ENCODE measurements around the gene AP1S3.

The AP1S3 gene

DNA sequence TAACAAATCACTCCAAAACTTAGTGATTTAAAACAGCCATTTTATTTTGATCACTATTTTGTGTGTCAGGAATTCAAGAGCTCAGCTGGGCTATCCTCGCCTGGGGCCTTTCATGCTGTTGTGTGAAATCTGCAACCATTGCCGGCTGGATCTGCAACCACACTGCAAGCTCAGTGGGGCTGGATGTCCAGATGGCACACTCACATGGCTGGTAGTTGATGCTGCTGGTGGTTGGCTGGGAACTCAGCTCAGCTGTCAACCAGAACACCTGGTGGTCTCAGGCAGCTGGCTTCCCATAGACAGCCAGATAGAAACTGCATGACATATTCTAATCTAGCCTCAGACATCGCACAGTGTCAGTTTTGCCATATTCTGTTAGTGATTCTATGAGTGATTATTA lies 30.6 kb upstream of the AP1S3 start:
- H3K9ac ChIP-seq (ENCODE audit: low read depth, low read length), result no peak overlapping the region
- no peaks in the 10 kb centered on the region for H3K4me1 ChIP-seq (ENCODE audit: control insufficient read depth, insufficient read depth, low read length)
- H3K36me3 ChIP-seq (ENCODE audit: control insufficient read depth, insufficient read depth, low read length), result no peaks in the 10 kb centered on the region
- H3K4me3 ChIP-seq (ENCODE audit: low read depth, low read length), result no peak overlapping the region
- no peak overlapping the region for H3K27ac ChIP-seq (ENCODE audit: low read depth, low read length)
- no peaks in the 10 kb centered on the region for H3K27me3 ChIP-seq (ENCODE audit: control insufficient read depth, insufficient read depth, low read length)
- no peaks in the 10 kb centered on the region for H3K9me3 ChIP-seq (ENCODE audit: control insufficient read depth, insufficient read depth, low read length)

- Histone ChIP-seq H3K36me3 (ENCODE audit: control insufficient read depth, insufficient read depth, low read length) (no peaks in the 10 kb centered on the region), H3K27ac (ENCODE audit: low read depth, low read length) (no peak overlapping the region), H3K4me3 (ENCODE audit: low read depth, low read length) (no peak overlapping the region), H3K9me3 (ENCODE audit: control insufficient read depth, insufficient read depth, low read length) (no peaks in the 10 kb centered on the region), H3K4me1 (ENCODE audit: control insufficient read depth, insufficient read depth, low read length) (no peaks in the 10 kb centered on the region), H3K27me3 (ENCODE audit: control insufficient read depth, insufficient read depth, low read length) (no peaks in the 10 kb centered on the region), H3K9ac (ENCODE audit: low read depth, low read length) (no peak overlapping the region)
Measured at GRCh38 chr2:223865907-223866508, 28.6 kb upstream of the AP1S3 start.

DNA sequence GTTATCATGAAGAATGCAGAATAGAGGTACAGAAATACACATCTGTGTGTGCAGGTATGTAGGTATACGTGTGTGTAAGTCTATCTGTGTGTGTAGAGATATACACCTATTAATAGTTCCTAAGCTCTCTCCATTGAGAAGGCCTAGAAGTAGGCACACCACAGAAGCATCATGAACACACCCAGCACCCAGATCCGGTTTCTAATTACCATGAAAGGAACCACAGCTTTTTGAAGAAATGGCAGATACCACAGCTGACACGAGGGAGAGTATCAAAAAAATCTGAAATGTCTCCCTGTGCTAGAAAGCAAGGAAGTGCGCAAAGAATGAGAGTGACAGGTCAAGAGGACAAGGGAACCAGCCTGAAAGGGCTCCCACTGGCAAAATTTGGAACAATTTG lies 27.7 kb upstream of the AP1S3 start:
- H3K4me3 ChIP-seq (ENCODE audit: low read depth, low read length), result no peak overlapping the region
- no peaks in the 10 kb centered on the region for H3K4me1 ChIP-seq (ENCODE audit: control insufficient read depth, insufficient read depth, low read length)
- no peak overlapping the region for H3K27ac ChIP-seq (ENCODE audit: low read depth, low read length)
- H3K27me3 ChIP-seq (ENCODE audit: control insufficient read depth, insufficient read depth, low read length), result no peaks in the 10 kb centered on the region
- no peak overlapping the region for H3K9ac ChIP-seq (ENCODE audit: low read depth, low read length)
- H3K36me3 ChIP-seq (ENCODE audit: control insufficient read depth, insufficient read depth, low read length), result no peaks in the 10 kb centered on the region
- no peaks in the 10 kb centered on the region for H3K9me3 ChIP-seq (ENCODE audit: control insufficient read depth, insufficient read depth, low read length)

- Histone ChIP-seq H3K27ac (ENCODE audit: low read depth, low read length) (no peak overlapping the region), H3K27me3 (ENCODE audit: control insufficient read depth, insufficient read depth, low read length) (no peaks in the 10 kb centered on the region), H3K4me3 (ENCODE audit: low read depth, low read length) (no peak overlapping the region), H3K9me3 (ENCODE audit: control insufficient read depth, insufficient read depth, low read length) (no peaks in the 10 kb centered on the region), H3K4me1 (ENCODE audit: control insufficient read depth, insufficient read depth, low read length) (no peaks in the 10 kb centered on the region), H3K9ac (ENCODE audit: low read depth, low read length) (no peak overlapping the region), H3K36me3 (ENCODE audit: control insufficient read depth, insufficient read depth, low read length) (no peaks in the 10 kb centered on the region)
Measured at GRCh38 chr2:223863491-223863890, 26.1 kb upstream of the AP1S3 start.

DNA sequence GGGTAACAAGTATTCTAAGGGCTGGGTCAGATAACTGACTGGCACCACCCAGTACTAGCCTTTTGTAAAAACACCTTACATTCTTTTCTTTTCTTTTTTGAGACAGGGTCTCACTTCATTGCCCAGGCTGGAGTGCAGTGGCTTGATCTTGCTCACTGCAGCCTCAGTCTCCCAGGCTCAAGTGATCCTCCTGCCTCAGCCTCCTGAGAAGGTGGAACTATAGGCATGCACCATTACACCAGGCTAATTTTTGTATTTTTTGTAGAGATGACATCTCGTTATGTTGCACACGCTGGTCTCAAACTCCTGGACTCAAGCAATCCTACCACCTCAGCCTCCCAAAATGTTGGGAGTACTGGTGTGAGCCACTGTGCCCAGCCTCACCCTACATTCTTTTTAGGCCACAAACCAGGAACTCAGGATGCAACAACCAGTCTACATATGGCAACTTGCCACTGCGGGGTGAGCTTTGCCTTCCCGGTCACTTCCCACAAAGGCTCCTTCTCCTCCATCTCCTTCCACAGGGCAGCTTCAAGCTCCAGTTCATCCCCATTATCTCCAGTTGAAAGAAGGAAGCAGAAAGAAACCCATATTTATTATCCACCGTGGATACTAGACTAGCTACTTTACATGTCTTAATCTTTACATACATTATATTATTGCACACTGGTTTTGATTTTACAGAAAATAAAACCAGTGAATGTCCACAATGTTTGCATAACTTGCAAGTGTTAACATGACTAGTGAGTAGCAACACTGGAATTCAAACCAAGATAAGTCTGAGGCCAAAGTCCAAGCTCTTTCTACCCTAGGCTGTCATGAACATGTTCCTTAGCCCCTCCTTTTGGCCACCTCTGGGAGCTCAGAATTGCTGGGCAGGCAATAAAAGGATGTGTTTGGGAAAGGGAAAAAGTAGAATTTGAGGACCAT lies 23.7 kb upstream of the AP1S3 start:
- H3K9me3 ChIP-seq (ENCODE audit: control insufficient read depth, insufficient read depth, low read length), result no peaks in the 10 kb centered on the region
- H3K36me3 ChIP-seq (ENCODE audit: control insufficient read depth, insufficient read depth, low read length), result no peaks in the 10 kb centered on the region
- no peak overlapping the region for H3K9ac ChIP-seq (ENCODE audit: low read depth, low read length)
- H3K4me1 ChIP-seq (ENCODE audit: control insufficient read depth, insufficient read depth, low read length), result no peaks in the 10 kb centered on the region
- H3K4me3 ChIP-seq (ENCODE audit: low read depth, low read length), result no peak overlapping the region
- H3K27me3 ChIP-seq (ENCODE audit: control insufficient read depth, insufficient read depth, low read length), result no peaks in the 10 kb centered on the region
- no peak overlapping the region for H3K27ac ChIP-seq (ENCODE audit: low read depth, low read length)

GRCh38 chr2:223859070-223859469 lies 21.7 kb upstream of the AP1S3 start:
- Histone ChIP-seq H3K4me3 (ENCODE audit: low read depth, low read length) (no peak overlapping the region), H3K27ac (ENCODE audit: low read depth, low read length) (no peak overlapping the region), H3K9me3 (ENCODE audit: control insufficient read depth, insufficient read depth, low read length) (no peaks in the 10 kb centered on the region), H3K4me1 (ENCODE audit: control insufficient read depth, insufficient read depth, low read length) (no peaks in the 10 kb centered on the region), H3K27me3 (ENCODE audit: control insufficient read depth, insufficient read depth, low read length) (no peaks in the 10 kb centered on the region), H3K9ac (ENCODE audit: low read depth, low read length) (no peak overlapping the region), H3K36me3 (ENCODE audit: control insufficient read depth, insufficient read depth, low read length) (no peaks in the 10 kb centered on the region)

DNA sequence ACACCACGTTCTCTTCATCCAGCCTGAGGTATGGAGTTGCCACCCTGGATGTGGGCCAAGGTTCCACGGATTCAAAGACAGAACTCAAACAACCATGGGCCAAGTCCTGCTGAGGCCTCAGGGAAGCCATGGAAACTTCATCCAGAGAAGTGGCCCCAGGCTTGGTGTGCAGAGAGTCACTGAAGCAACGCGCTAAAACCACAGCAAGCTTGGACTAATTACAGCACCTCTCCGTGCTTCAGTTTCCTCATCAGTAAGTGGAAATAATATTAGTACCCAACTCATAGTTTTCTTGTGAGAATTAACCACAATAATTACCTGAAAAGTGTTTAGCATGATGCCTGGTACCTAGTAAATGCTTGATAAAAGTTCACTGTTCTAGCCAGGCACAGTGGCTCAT lies 19.2 kb upstream of the AP1S3 start:
- H3K36me3 ChIP-seq (ENCODE audit: control insufficient read depth, insufficient read depth, low read length), result no peaks in the 10 kb centered on the region
- H3K4me1 ChIP-seq (ENCODE audit: control insufficient read depth, insufficient read depth, low read length), result no peaks in the 10 kb centered on the region
- no peak overlapping the region for H3K4me3 ChIP-seq (ENCODE audit: low read depth, low read length)
- no peaks in the 10 kb centered on the region for H3K9me3 ChIP-seq (ENCODE audit: control insufficient read depth, insufficient read depth, low read length)
- H3K27ac ChIP-seq (ENCODE audit: low read depth, low read length), result no peak overlapping the region
- H3K9ac ChIP-seq (ENCODE audit: low read depth, low read length), result no peak overlapping the region
- H3K27me3 ChIP-seq (ENCODE audit: control insufficient read depth, insufficient read depth, low read length), result no peaks in the 10 kb centered on the region

DNA sequence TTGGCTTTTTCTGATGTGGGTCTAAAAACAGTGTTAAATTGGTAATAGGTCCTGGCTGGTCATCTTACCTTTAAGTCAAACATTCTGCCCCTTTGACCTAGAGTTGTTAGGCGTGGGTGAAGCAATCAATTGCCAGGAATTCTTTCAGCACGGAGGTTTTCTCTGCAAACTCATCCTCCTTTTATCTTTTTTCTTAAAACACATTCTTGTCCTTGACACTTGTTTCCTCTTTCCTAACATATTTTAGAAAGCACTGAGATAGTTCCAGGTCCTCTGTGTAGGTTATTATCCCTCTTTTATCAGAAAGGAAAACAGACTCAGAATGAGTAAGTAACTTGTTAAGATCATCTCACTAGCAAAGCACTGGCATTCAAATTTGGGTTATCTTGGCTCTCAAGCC lies 18.6 kb upstream of the AP1S3 start:
- Histone ChIP-seq H3K27me3 (ENCODE audit: control insufficient read depth, insufficient read depth, low read length) (no peaks in the 10 kb centered on the region), H3K9ac (ENCODE audit: low read depth, low read length) (no peak overlapping the region), H3K27ac (ENCODE audit: low read depth, low read length) (no peak overlapping the region), H3K4me3 (ENCODE audit: low read depth, low read length) (no peak overlapping the region), H3K36me3 (ENCODE audit: control insufficient read depth, insufficient read depth, low read length) (no peaks in the 10 kb centered on the region), H3K9me3 (ENCODE audit: control insufficient read depth, insufficient read depth, low read length) (no peaks in the 10 kb centered on the region), H3K4me1 (ENCODE audit: control insufficient read depth, insufficient read depth, low read length) (no peaks in the 10 kb centered on the region)

- Histone ChIP-seq H3K4me1 (ENCODE audit: control insufficient read depth, insufficient read depth, low read length) (no peaks in the 10 kb centered on the region), H3K36me3 (ENCODE audit: control insufficient read depth, insufficient read depth, low read length) (no peaks in the 10 kb centered on the region), H3K4me3 (ENCODE audit: low read depth, low read length) (no peak overlapping the region), H3K27ac (ENCODE audit: low read depth, low read length) (no peak overlapping the region), H3K9me3 (ENCODE audit: control insufficient read depth, insufficient read depth, low read length) (no peaks in the 10 kb centered on the region), H3K9ac (ENCODE audit: low read depth, low read length) (no peak overlapping the region), H3K27me3 (ENCODE audit: control insufficient read depth, insufficient read depth, low read length) (no peaks in the 10 kb centered on the region)
Measured at GRCh38 chr2:223855426-223855825, 18.0 kb upstream of the AP1S3 start.

DNA sequence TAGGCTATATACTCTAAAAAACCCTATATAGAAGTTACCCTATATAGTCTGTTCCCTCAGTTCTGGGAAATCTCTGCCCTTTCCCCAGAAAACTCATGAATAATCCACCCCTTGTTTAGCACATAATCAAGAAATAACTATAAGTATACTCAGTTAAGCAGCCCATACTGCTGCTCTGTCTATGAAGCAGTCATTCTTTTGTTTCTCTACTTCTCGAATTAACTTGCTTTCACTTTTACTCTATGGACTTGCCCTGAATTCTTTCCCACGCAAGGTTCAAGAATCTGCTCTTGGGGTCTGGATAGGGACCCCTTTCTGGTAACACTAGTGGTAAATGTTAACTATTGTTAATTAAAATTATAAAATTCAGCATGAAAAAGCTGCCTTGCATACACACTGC lies 17.4 kb upstream of the AP1S3 start:
- H3K27ac ChIP-seq (ENCODE audit: low read depth, low read length), result no peak overlapping the region
- H3K36me3 ChIP-seq (ENCODE audit: control insufficient read depth, insufficient read depth, low read length), result no peaks in the 10 kb centered on the region
- H3K9me3 ChIP-seq (ENCODE audit: control insufficient read depth, insufficient read depth, low read length), result no peaks in the 10 kb centered on the region
- no peak overlapping the region for H3K4me3 ChIP-seq (ENCODE audit: low read depth, low read length)
- H3K4me1 ChIP-seq (ENCODE audit: control insufficient read depth, insufficient read depth, low read length), result no peaks in the 10 kb centered on the region
- H3K27me3 ChIP-seq (ENCODE audit: control insufficient read depth, insufficient read depth, low read length), result no peaks in the 10 kb centered on the region
- no peak overlapping the region for H3K9ac ChIP-seq (ENCODE audit: low read depth, low read length)

DNA sequence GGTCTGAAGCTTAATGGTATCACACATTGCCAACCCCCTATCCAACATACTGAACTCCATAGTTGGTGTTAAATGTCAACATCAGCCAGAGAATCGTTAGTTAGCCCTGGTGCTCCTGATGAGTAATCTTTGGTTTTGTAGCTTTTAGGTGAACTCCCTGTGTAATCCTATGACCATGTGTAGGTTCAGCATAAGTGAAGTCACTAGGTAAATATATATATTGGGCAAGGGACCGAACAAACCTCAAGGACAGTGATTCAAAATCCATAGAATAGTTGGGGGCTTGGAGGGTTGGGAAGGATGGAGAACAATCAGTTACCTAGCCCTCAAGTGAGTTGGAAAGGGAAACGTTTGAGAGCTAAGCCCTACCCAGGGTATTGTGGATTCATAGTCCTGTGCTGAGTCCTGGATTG lies 16.0 kb upstream of the AP1S3 start:
- Histone ChIP-seq H3K4me1 (ENCODE audit: control insufficient read depth, insufficient read depth, low read length) (no peaks in the 10 kb centered on the region), H3K4me3 (ENCODE audit: low read depth, low read length) (no peak overlapping the region), H3K27me3 (ENCODE audit: control insufficient read depth, insufficient read depth, low read length) (no peaks in the 10 kb centered on the region), H3K27ac (ENCODE audit: low read depth, low read length) (no peak overlapping the region), H3K9me3 (ENCODE audit: control insufficient read depth, insufficient read depth, low read length) (peaks cover 7% of the 10 kb centered on the region; the same call in 1 of the 2 replicates), H3K36me3 (ENCODE audit: control insufficient read depth, insufficient read depth, low read length) (no peaks in the 10 kb centered on the region), H3K9ac (ENCODE audit: low read depth, low read length) (no peak overlapping the region)
